ENCODE results near the gene GAGE1. TPM values are rescaled to one million over a fixed set of nuclear protein-coding genes. Genes with fewer than 3 reads are reported as not detected.

The GAGE1 gene, protein sequence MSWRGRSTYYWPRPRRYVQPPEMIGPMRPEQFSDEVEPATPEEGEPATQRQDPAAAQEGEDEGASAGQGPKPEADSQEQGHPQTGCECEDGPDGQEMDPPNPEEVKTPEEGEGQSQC
- not detected in 2 replicates for total RNA-seq

DNA sequence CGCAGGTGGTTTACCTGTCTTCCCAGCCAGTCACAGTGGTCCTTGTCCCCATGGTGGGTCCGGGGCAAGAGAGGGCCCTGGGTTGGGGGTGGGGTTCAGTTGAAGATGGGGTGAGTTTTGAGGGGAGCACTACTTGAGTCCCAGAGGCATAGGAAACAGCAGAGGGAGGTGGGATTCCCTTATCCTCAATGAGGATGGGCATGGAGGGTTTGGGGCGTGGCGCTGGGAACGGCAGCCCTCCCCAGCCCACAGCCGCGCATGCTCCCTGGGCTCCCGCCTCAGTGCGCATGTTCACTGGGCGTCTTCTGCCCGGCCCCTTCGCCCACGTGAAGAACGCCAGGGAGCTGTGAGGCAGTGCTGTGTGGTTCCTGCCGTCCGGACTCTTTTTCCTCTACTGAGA is at the start of gene GAGE1:
TSS of gene GAGE1 (plus strand) at position 301 of the 400 bp plus-strand sequence. CDS start 1,155 bp downstream, outside the sequence.

DNA sequence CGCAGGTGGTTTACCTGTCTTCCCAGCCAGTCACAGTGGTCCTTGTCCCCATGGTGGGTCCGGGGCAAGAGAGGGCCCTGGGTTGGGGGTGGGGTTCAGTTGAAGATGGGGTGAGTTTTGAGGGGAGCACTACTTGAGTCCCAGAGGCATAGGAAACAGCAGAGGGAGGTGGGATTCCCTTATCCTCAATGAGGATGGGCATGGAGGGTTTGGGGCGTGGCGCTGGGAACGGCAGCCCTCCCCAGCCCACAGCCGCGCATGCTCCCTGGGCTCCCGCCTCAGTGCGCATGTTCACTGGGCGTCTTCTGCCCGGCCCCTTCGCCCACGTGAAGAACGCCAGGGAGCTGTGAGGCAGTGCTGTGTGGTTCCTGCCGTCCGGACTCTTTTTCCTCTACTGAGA is 47.8 kb upstream of the GAGE1 start, which contains the start of gene GAGE12E:
TSS of gene GAGE12E (plus strand) at position 301 of the 400 bp plus-strand sequence. CDS start 1,155 bp downstream, outside the sequence.

DNA sequence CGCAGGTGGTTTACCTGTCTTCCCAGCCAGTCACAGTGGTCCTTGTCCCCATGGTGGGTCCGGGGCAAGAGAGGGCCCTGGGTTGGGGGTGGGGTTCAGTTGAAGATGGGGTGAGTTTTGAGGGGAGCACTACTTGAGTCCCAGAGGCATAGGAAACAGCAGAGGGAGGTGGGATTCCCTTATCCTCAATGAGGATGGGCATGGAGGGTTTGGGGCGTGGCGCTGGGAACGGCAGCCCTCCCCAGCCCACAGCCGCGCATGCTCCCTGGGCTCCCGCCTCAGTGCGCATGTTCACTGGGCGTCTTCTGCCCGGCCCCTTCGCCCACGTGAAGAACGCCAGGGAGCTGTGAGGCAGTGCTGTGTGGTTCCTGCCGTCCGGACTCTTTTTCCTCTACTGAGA is 38.3 kb upstream of the GAGE1 start, which contains the start of gene GAGE12F:
TSS of gene GAGE12F (plus strand) at position 301 of the 400 bp plus-strand sequence. CDS start 1,155 bp downstream, outside the sequence.

DNA sequence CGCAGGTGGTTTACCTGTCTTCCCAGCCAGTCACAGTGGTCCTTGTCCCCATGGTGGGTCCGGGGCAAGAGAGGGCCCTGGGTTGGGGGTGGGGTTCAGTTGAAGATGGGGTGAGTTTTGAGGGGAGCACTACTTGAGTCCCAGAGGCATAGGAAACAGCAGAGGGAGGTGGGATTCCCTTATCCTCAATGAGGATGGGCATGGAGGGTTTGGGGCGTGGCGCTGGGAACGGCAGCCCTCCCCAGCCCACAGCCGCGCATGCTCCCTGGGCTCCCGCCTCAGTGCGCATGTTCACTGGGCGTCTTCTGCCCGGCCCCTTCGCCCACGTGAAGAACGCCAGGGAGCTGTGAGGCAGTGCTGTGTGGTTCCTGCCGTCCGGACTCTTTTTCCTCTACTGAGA is 28.7 kb upstream of the GAGE1 start, which contains the start of gene GAGE12G:
TSS of gene GAGE12G (plus strand) at position 301 of the 400 bp plus-strand sequence. CDS start 1,155 bp downstream, outside the sequence.

DNA sequence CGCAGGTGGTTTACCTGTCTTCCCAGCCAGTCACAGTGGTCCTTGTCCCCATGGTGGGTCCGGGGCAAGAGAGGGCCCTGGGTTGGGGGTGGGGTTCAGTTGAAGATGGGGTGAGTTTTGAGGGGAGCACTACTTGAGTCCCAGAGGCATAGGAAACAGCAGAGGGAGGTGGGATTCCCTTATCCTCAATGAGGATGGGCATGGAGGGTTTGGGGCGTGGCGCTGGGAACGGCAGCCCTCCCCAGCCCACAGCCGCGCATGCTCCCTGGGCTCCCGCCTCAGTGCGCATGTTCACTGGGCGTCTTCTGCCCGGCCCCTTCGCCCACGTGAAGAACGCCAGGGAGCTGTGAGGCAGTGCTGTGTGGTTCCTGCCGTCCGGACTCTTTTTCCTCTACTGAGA is 19.2 kb upstream of the GAGE1 start, which contains the start of gene GAGE12H:
TSS of gene GAGE12H (plus strand) at position 301 of the 400 bp plus-strand sequence. CDS start 1,155 bp downstream, outside the sequence.

DNA sequence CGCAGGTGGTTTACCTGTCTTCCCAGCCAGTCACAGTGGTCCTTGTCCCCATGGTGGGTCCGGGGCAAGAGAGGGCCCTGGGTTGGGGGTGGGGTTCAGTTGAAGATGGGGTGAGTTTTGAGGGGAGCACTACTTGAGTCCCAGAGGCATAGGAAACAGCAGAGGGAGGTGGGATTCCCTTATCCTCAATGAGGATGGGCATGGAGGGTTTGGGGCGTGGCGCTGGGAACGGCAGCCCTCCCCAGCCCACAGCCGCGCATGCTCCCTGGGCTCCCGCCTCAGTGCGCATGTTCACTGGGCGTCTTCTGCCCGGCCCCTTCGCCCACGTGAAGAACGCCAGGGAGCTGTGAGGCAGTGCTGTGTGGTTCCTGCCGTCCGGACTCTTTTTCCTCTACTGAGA is 9.6 kb upstream of the GAGE1 start, which contains the start of gene GAGE2A:
TSS of gene GAGE2A (plus strand) at position 301 of the 400 bp plus-strand sequence. CDS start 1,155 bp downstream, outside the sequence.

Other genes starting within 250 kb of the GAGE1 start
- gene GAGE12C, start 66.8 kb upstream of the GAGE1 start, total RNA-seq = not detected in 2 replicates
- gene GAGE12D, start 57.3 kb upstream of the GAGE1 start, total RNA-seq = not detected in 2 replicates
- not detected in 2 replicates for gene GAGE12E, start 47.7 kb upstream of the GAGE1 start, total RNA-seq
- not detected in 2 replicates for gene GAGE12F, start 38.2 kb upstream of the GAGE1 start, total RNA-seq
- gene GAGE12G, start 28.6 kb upstream of the GAGE1 start, total RNA-seq = not detected in 2 replicates
- gene GAGE12H, start 19.1 kb upstream of the GAGE1 start, total RNA-seq = not detected in 2 replicates
- not detected in 2 replicates for gene GAGE2A, start 9.5 kb upstream of the GAGE1 start, total RNA-seq
- gene PAGE1, start 97.0 kb downstream of the GAGE1 start, total RNA-seq = not detected in 2 replicates
- gene PAGE4, start 230.3 kb downstream of the GAGE1 start, total RNA-seq = not detected in 2 replicates